Fibroblast of pulmonary artery (primary cell): ENCODE measurements around the gene CDCP2.

Experiments used
- DNase-seq: peaks from one replicate; pipeline ENCODE4 v3.0.0-alpha.2; 2010; ENCODE audit warnings: low read depth
- H3K4me3 ChIP-seq: replicated peaks from 2 replicates; pipeline ENCODE4 v1.5.1; 2011; ENCODE audit warnings: low read depth, mild to moderate bottlenecking, control low read depth, low read length, moderate library complexity
- CTCF ChIP-seq: IDR thresholded peaks from 2 replicates; pipeline ENCODE4 v1.5.1; 2011; ENCODE audit warnings: mild to moderate bottlenecking, control low read depth, low read length, inconsistent platforms; ENCODE audit errors: missing control alignments

Gene CDCP2

GRCh38 chr1:54122992-54123391 lies 29.8 kb downstream of the CDCP2 start:
- DNase-seq: no peak
- no peak for TF ChIP-seq CTCF

GRCh38 chr1:54122135-54122751 lies 30.6 kb downstream of the CDCP2 start:
- no peak for DNase-seq
- no peak overlapping the region for H3K4me3 ChIP-seq
- TF ChIP-seq CTCF: no peak

More at GRCh38 chr1:54122992-54123391, 29.8 kb downstream of the CDCP2 start:
- H3K4me3 ChIP-seq: no peak overlapping the region

- DNase-seq: peak; percentile 85
- peak overlapping the region; percentile 19 for H3K4me3 ChIP-seq
- TF ChIP-seq CTCF: peak; percentile 76
These were observed 31.2 kb downstream of the CDCP2 start for GRCh38 chr1:54121482-54122134.

GRCh38 chr1:54120698-54121481 lies 31.9 kb downstream of the CDCP2 start:
- H3K4me3 ChIP-seq: peak overlapping the region; percentile 13
- TF ChIP-seq CTCF: no peak
- no peak for DNase-seq

- no peak for DNase-seq
- no peak overlapping the region for H3K4me3 ChIP-seq
- no peak for TF ChIP-seq CTCF
These were observed 32.6 kb downstream of the CDCP2 start for GRCh38 chr1:54120018-54120697.

GRCh38 chr1:54118704-54119103 lies 34.1 kb downstream of the CDCP2 start:
- peak; percentile 39 for DNase-seq

More at GRCh38 chr1:54118704-54119103, 34.1 kb downstream of the CDCP2 start:
- TF ChIP-seq CTCF: no peak
- H3K4me3 ChIP-seq: no peak overlapping the region
